Endothelial cell of umbilical vein (primary cell): Measurements from ENCODE around the gene PEX5L. TPM values are rescaled to one million over a fixed set of nuclear protein-coding genes. Genes with fewer than 3 reads are reported as not detected.

Source experiments
- BruUV-seq: library from RNA; stranded (reverse); fragments of 400-500 nt; replicated peaks from 2 replicates; lab custom pipeline; 2021; lab: Mats Ljungman, UMichigan
- CTCF ChIA-PET: fragments of 300-600, 350-600 bp; sonication (Branson Sonifier 250); formaldehyde crosslinking; loops from one replicate; lab custom pipeline; 2021; ENCODE audit warnings: antibody characterized with exemption, inconsistent platforms; lab: Charles Lee
- POLR2A ChIA-PET: fragments of 300-600, 350-600 bp; sonication (Branson Sonifier 250); formaldehyde crosslinking; loops from one replicate; lab custom pipeline; 2021; ENCODE audit warnings: antibody characterized with exemption, inconsistent platforms; lab: Charles Lee
- DNase-seq: peaks from one replicate; pipeline ENCODE4 v3.0.0-alpha.2; 2011; ENCODE audit warnings: low read depth, low spot score
- FAIRE-seq: peaks from 2 replicates; lab custom pipeline; 2011; peaks lifted over from hg19 to GRCh38; lab: Jason Lieb, UNC
- H2AFZ ChIP-seq: 2 replicates; pipeline ENCODE4 v1.6.0; 2012; ENCODE audit warnings: low read depth, low read length, control low read depth, inconsistent platforms
- H3K27ac ChIP-seq: 2 replicates; pipeline ENCODE4 v1.5.1; 2011; ENCODE audit warnings: low read depth, mild to moderate bottlenecking, control low read depth, low read length, moderate library complexity; ENCODE audit not compliant: insufficient read depth
- H3K27me3 ChIP-seq, 2 experiments: 2 replicates each; pipeline versions ENCODE4 v1.6.0 to v1.6.1; 2011; ENCODE audit warnings: low read length in 2 of 2, mixed read lengths in 1 of 2; ENCODE audit not compliant: control insufficient read depth in 2 of 2, insufficient read depth in 2 of 2
- H3K36me3 ChIP-seq, 2 experiments: 2 replicates in 1 of 2; 3 replicates in 1 of 2; pipeline ENCODE4 v1.5.1; 2011; ENCODE audit warnings: low read length in 2 of 2, mild to moderate bottlenecking in 1 of 2, moderate library complexity in 1 of 2; ENCODE audit not compliant: control insufficient read depth in 2 of 2, insufficient read depth in 2 of 2; ENCODE audit errors: extremely low read depth in 1 of 2
- H3K4me1 ChIP-seq: 3 replicates; pipeline ENCODE4 v1.5.1; 2011; ENCODE audit warnings: mild to moderate bottlenecking, low read length; ENCODE audit not compliant: control insufficient read depth, insufficient read depth; ENCODE audit errors: extremely low read depth
- H3K4me2 ChIP-seq: 2 replicates; pipeline ENCODE4 v1.6.1; 2011; ENCODE audit warnings: low read length, control low read depth, mixed read lengths; ENCODE audit not compliant: insufficient read depth
- H3K4me3 ChIP-seq, 3 experiments: fragments of 200-600 bp in 1 of 3; sonication (generic), shearing (Covaris generic) in 1 of 3; replicated peaks in 1 of 3; 2 replicates each; pipeline ENCODE4 v1.5.1; 2011 to 2016; ENCODE audit warnings: control low read depth in 3 of 3, low read length in 3 of 3, mild to moderate bottlenecking in 2 of 3, inconsistent platforms in 1 of 3, low read depth in 1 of 3, moderate library complexity in 1 of 3; ENCODE audit not compliant: insufficient read depth in 1 of 3
- H3K79me2 ChIP-seq: 2 replicates; pipeline ENCODE4 v1.6.0; 2012; ENCODE audit warnings: low read length, inconsistent platforms; ENCODE audit not compliant: control insufficient read depth, insufficient read depth
- H3K9ac ChIP-seq: replicated peaks from 2 replicates; pipeline ENCODE3; 2011; ENCODE audit warnings: low read length, control low read depth; ENCODE audit not compliant: insufficient read depth; ENCODE audit errors: extremely low read depth
- H3K9me1 ChIP-seq: replicated peaks from 3 replicates; pipeline ENCODE4 v1.6.0; 2011; ENCODE audit warnings: mild to moderate bottlenecking, low read length; ENCODE audit not compliant: control insufficient read depth, insufficient read depth; ENCODE audit errors: extremely low read depth
- H3K9me3 ChIP-seq: replicated peaks from 2 replicates; pipeline ENCODE4 v1.5.1; 2012; ENCODE audit warnings: low read length, inconsistent platforms; ENCODE audit not compliant: control insufficient read depth, insufficient read depth
- H4K20me1 ChIP-seq: replicated peaks from 2 replicates; pipeline ENCODE3; 2011; ENCODE audit warnings: mild to moderate bottlenecking, low read length; ENCODE audit not compliant: control insufficient read depth, insufficient read depth; ENCODE audit errors: extremely low read depth
- EZH2 ChIP-seq: IDR thresholded peaks from 2 replicates; pipeline ENCODE4 v1.6.1; 2012; ENCODE audit warnings: borderline replicate concordance, low read depth, mild to moderate bottlenecking, moderate library complexity, low read length, inconsistent platforms; ENCODE audit not compliant: severe bottlenecking
- FOS ChIP-seq: IDR thresholded peaks from 2 replicates; pipeline ENCODE4 v1.6.1; 2011; ENCODE audit warnings: mild to moderate bottlenecking, low read length, moderate library complexity, borderline replicate concordance; ENCODE audit not compliant: insufficient read depth
- GATA2 ChIP-seq: IDR thresholded peaks from 2 replicates; pipeline ENCODE4 v1.7.0; 2011; ENCODE audit warnings: low read depth, mild to moderate bottlenecking, moderate library complexity, mixed read lengths, low read length; ENCODE audit not compliant: insufficient read length, insufficient read depth
- JUN ChIP-seq: IDR thresholded peaks from 2 replicates; pipeline ENCODE4 v1.6.1; 2011; ENCODE audit warnings: borderline replicate concordance, low read depth; ENCODE audit not compliant: insufficient read length, insufficient read depth
- MYC ChIP-seq: IDR thresholded peaks from one replicate; pipeline ENCODE4 v1.6.1; 2011; ENCODE audit warnings: mild to moderate bottlenecking, low read depth, low read length
- POLR2A ChIP-seq: IDR thresholded peaks from 2 replicates; pipeline ENCODE4 v1.6.1; 2012; ENCODE audit warnings: low read depth, mild to moderate bottlenecking, control low read depth, low read length
- POLR2AphosphoS5 ChIP-seq: IDR thresholded peaks from 2 replicates; pipeline ENCODE4 v1.6.1; 2012; ENCODE audit warnings: low read depth, mild to moderate bottlenecking, control low read depth, low read length, moderate library complexity; ENCODE audit not compliant: insufficient read depth
- dilution Hi-C: fragments of 300-500 bp; cut with MboI; formaldehyde crosslinking; loops from one replicate; pipeline ENCODE4 v1.15.0; 2019; ENCODE audit warnings: low sequenced_read_pairs; ENCODE audit not compliant: extremely low pct_ligation_motif_present
- intact Hi-C: fragments of 100-400 bp; cut with micrococcal nuclease; formaldehyde crosslinking; loops from one replicate; pipeline ENCODE4 v1.10.0; 2022
- polyA plus RNA-seq, 4 experiments: library from polyadenylated mRNA; depleted of rRNA in 3 of 4; stranded (reverse) in 3 of 4; unstranded in 1 of 4; fragments of >200 nt; gene quantifications; 2 replicates each; pipeline versions ENCODE4 v1.2.1 to v1.2.3, GENCODE V29; 2011 to 2012; ENCODE audit warnings: missing spikeins in 1 of 4
- total RNA-seq: library from RNA; stranded (reverse); gene quantifications from 2 replicates; pipeline ENCODE4 v1.2.3, GENCODE V29; 2021
- TF ChIP-seq, protein P1 (sequence below): IDR thresholded peaks from 2 replicates; pipeline ENCODE4 v1.6.1; 2011; ENCODE audit not compliant: insufficient read depth, insufficient read length
- TF ChIP-seq, protein P2 (sequence below), 2 donors: IDR thresholded peaks; 1 replicate in 1 of 2; 2 replicates in 1 of 2; pipeline ENCODE4 v1.5.1; 2011; ENCODE audit warnings: low read length in 2 of 2, mild to moderate bottlenecking in 2 of 2, moderate library complexity in 2 of 2, control low read depth in 1 of 2, inconsistent platforms in 1 of 2, low read depth in 1 of 2; ENCODE audit not compliant: insufficient read depth in 1 of 2; ENCODE audit errors: extremely low read depth in 1 of 2

Gene PEX5L
- total and polyA plus RNA-seq, 2 donors (not counting 3 experiments of a cell fraction or from before 2014, with no cell fraction given): not detected

DNA sequence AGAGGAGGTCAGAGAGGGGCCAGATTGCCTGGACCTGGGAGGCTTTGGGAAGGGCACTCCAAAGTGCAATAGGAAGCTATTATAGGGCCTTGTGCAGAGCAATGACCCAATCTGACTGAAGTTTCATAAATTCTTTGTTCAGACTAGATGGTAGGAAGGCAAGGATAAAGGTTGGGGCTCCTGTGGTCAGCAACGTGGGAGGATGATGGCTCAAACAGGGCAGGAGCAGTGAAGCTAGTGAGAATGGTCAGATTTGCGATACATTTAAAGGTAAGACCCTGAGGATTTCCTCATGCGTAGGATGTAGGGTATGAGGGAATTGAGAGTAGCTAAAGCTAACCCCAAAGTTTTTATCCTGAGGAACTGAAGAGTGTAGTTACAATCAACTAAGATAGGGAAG, 244.9 kb downstream of the PEX5L start:
- no TSS peak for BruUV-seq
- dilution Hi-C loops: no loop called here
- Histone ChIP-seq H3K4me2 (no peak overlapping the region), H3K9me1 (no peaks in the 10 kb centered on the region), H3K9ac (no peak overlapping the region), H3K4me1 (no peaks in the 10 kb centered on the region), H3K9me3 (no peaks in the 10 kb centered on the region), H3K27ac (no peak overlapping the region), H3K4me3 (no peak overlapping the region), H4K20me1 (no peaks in the 10 kb centered on the region), H2AFZ (no peak overlapping the region), H3K79me2 (no peaks in the 10 kb centered on the region), H3K27me3 (no peaks in the 10 kb centered on the region), H3K36me3 (no peaks in the 10 kb centered on the region)
- CTCF ChIA-PET: no interaction called here
- intact Hi-C loops: no loop called here
- no peak for DNase-seq
- POLR2A ChIA-PET: no interaction called here
- FAIRE-seq: no peak
- TF ChIP-seq FOS (no peak), MYC (no peak), JUN (no peak), POLR2A (no peak), POLR2AphosphoS5 (no peak), GATA2 (no peak), EZH2 (no peak)
- TF ChIP-seq, protein P1, sequence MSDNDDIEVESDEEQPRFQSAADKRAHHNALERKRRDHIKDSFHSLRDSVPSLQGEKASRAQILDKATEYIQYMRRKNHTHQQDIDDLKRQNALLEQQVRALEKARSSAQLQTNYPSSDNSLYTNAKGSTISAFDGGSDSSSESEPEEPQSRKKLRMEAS: no peak
- TF ChIP-seq, protein P2, sequence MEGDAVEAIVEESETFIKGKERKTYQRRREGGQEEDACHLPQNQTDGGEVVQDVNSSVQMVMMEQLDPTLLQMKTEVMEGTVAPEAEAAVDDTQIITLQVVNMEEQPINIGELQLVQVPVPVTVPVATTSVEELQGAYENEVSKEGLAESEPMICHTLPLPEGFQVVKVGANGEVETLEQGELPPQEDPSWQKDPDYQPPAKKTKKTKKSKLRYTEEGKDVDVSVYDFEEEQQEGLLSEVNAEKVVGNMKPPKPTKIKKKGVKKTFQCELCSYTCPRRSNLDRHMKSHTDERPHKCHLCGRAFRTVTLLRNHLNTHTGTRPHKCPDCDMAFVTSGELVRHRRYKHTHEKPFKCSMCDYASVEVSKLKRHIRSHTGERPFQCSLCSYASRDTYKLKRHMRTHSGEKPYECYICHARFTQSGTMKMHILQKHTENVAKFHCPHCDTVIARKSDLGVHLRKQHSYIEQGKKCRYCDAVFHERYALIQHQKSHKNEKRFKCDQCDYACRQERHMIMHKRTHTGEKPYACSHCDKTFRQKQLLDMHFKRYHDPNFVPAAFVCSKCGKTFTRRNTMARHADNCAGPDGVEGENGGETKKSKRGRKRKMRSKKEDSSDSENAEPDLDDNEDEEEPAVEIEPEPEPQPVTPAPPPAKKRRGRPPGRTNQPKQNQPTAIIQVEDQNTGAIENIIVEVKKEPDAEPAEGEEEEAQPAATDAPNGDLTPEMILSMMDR (IDR thresholded peaks at IDR 0.05; ENCODE audit: extremely low read depth in 1 of 2, insufficient read depth in 1 of 2, low read depth in 1 of 2, low read length in 2 of 2): no peak
